ENCODE data around the gene MYEOV.

Gene MYEOV

DNA sequence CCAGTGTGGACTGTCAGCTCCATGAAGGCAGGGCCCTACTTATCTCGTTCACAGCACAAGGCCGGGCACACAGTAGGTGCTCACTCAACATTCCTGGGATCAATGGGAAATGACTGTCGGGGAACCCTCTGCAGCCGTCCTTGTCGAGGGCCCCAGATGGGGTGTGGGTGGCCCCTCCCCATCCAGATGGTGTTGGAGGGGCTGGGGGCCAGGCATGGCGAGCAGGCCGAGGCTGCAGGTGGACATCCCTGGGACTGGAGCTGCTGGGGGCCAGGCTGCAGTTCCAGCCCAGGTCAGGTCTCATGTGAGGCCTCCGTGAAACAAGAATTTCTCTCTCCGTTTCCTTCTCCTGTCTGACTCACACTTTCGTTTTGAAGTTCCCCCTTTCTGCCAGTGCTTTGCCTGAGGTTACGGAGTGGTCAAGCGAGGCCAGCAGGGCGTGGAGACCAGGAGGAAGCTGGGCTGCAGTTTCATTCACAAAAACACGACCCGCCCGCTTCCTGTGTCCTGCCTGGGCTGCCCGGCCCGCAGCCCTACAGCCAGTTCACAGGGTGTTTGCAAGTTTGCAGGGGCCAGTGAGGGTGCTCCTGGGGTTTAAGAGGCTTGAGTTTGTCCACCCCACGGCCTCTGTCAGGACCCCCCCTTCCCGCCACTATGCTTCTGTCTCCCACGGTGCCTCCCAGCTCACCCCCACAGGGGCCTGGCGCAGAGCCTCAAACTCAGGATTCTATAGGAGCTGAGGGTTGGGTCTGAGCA, 4.5 kb downstream of the MYEOV start:
- in situ Hi-C loops (cut with MboI; ENCODE audit: low pct_unique_long_range_greater_than_20kb, low sequenced_read_pairs) = loop anchor here (10.0 kb wide), 1 partner anchor 336 kb away; no protein-coding TSS in a partner anchor
- peak; percentile 66 for DNase-seq

DNA sequence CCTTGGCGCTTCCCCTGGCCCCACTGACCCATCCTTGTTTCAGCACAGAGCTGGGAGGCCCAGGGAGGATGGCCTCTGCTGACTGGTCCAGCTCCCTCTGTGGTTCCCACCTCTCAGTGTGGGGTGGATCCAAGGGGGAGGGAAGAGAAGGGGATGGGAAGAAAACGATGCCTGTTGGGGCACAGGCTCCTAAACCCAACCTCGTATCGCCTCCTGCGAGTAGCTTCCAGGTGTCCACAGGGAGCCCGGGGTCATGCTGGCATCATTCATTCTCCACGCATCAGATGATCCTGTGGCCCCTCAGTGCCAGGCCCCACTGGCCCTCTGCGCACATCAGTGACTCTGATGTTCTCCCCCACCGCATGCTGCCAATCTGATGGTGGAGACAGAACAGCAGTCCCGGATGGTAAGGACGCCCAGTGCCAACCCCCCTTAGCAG, 5.1 kb downstream of the MYEOV start:
- no peak for DNase-seq
- in situ Hi-C loops (cut with MboI; ENCODE audit: low pct_unique_long_range_greater_than_20kb, low sequenced_read_pairs) = loop anchor here (10.0 kb wide), 1 partner anchor 336 kb away; no protein-coding TSS in a partner anchor

DNA sequence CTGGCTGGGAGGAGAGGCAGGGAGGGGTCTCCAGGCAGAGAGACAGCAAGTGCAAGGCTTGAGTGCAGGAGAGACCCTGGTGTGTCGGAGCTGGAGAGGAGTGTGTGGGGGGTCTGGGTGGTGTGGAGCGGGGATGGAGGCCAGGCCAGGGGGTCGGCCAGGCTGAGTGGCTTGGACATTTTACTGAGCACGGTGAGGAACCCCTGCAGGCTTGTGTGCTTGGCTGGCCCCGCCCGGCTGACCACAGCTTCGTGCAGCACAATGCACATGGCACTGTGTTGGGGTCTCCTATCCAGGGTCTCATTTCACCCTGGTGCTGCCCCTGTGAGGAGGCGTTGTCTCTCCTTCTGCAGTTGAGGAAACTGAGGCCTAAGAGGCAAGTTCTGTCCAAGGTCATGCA, 5.6 kb downstream of the MYEOV start:
- in situ Hi-C loops (cut with MboI; ENCODE audit: low pct_unique_long_range_greater_than_20kb, low sequenced_read_pairs) = loop anchor here (10.0 kb wide), 1 partner anchor 335 kb away; no protein-coding TSS in a partner anchor

DNA sequence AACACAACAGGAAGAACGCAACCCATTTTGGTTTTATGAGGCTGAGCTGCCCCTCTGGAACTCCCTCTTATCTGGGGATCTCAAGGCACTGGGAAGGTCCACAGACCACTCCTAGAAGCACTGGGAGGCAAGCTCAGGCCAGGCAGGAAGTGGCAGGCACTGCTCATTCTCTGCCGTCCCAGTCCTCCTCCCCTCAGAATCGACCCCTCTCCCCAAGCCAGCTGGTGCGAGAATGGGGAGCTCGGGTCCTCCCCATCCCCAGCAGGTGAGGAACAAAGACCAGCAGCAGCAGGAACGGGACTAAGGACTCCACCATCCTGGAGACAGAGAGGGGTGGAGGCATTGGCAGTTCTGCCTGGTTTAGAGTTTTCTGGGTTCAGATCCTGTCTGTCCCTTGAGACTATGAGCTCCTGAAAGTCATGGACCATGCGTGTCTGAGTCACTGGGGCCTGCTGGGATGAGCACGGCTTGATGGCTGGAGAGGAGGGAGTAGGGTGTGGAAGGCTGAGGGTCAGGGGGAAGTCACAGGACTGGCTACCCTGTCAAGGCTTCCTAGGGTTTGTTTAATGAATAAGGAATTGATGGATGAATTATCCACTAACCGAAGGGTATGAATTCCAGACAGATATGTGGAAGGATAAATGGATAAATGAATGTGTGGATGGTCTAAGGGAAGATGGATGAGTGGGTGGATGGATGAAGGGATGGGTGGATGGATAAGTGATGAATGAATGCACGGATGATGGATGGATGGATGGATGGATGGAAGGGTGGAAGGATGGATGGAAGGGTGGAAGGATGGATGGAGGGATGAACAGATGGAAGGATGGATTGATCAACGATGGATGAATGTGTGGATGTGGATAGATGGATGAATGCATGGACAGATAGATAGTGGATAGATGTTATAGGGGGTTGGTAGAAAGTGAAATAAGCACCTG, 6.4 kb downstream of the MYEOV start:
- no peak for DNase-seq
- in situ Hi-C loops (cut with MboI; ENCODE audit: low pct_unique_long_range_greater_than_20kb, low sequenced_read_pairs) = no loop called here

More for the DNA sequence above, 5.6 kb downstream of the MYEOV start:
- no peak for DNase-seq

DNA sequence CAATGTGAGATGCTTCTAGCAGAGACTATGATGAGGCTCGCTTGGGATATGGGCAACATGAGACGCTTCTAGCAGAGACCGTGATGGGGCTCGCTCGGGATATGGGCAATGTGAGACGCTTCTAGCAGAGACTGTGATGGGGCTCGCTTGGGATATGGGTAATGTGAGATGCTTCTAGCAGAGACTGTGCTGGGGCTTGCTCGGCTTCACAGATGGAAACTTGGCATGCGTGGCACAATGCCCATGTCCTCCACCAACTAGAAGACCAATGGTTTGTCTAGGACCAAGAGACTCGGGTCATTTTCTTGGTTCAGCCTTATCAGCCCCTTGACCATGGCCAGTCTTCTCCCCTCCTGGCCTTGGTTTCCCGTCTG, 7.1 kb downstream of the MYEOV start:
- DNase-seq = no peak
- in situ Hi-C loops (cut with MboI; ENCODE audit: low pct_unique_long_range_greater_than_20kb, low sequenced_read_pairs) = no loop called here

DNA sequence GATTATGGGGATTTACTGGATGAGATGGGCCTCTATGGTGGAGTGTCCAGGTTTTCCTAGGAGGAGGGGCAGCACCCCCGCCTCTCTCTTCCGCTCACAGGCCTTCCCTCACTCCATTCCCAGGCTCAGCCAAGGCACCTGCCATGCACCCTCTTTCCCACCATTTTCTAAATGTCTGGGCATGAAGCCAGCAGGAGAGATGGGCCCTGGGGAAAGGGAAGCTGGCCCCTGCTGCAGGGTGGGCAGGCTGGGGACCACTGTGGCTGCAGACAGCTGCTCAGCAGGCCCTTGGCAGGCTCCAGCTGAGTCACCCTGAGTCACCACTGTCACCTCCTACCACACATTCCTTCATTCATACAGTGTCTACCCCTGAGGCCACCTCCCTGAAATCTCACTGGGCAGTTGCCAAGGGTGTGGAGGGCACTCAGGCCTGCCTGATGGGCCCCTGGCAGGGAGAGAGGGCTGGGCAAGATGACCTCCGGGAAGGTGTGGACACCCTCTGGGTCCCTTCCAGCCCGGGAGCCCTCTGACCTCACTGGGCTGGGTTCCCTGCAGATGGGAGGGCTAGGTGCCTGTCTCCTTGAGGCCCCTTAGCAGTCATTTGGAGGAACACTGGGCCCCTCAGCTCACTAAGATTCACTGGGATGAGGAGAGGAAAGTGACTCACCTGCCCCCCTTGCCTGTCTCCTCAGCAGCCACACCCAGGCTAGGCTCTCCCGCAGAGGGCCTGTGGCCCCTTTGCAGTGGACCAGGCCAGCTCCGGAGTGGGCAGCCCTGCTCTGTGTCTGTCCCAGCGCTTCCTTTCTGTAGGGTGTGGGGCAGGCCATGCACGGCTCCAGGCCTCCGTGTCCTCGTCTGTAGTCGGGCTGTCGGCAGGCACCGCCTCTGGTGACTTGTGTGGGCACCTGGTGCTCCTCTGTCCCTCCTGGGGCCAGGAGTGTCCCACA, 7.8 kb downstream of the MYEOV start:
- in situ Hi-C loops (cut with MboI; ENCODE audit: low pct_unique_long_range_greater_than_20kb, low sequenced_read_pairs) = no loop called here
- no peak for DNase-seq

DNA sequence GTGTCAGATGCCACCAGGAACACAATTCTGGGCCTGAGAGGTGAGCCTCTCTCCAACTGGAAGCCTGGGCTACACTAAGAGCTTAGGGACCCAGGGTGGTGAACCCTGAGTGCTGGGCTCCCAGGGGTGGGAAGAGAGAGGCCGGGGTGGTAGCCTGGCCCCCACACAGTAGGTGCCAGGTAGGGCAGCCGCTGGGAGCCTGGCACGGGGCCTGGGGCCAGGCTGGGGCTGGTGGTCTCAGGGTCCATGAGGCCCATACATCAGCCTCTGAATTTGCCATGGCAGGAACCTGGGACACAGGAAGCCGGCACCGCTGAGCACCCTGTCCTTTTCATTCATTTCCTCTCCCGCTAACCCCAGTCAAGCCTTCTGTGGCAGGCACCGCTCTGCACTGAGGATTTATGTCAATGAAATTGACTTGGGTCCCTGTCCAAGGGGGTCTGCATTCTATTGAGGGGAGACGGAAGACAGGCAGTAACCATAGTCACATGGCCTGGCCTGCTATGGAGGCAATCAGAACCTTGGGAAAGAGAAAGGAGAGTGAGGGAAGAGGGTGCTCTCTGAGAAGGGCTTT, 8.6 kb downstream of the MYEOV start:
- in situ Hi-C loops (cut with MboI; ENCODE audit: low pct_unique_long_range_greater_than_20kb, low sequenced_read_pairs) = no loop called here
- DNase-seq = no peak

DNA sequence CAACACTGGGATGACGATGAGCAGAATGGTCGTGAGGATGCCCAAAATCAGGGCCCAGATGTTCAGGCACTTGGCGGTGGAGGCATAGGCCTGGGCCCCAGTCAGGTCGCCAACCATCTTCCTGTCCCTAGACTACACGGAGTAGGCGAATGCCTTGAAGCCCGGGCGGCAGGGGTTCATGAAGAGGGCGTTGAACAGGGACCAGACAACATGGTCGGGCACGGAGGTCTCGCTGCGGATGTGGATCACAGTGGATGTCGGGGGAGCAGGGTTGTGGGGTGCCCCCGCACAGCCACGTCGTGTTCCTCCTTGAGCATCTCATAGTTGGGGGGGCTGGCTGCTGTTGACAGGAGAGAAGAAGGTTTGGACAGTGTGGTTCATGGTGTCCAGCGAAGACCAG, 9.5 kb downstream of the MYEOV start:
- DNase-seq = no peak
- in situ Hi-C loops (cut with MboI; ENCODE audit: low pct_unique_long_range_greater_than_20kb, low sequenced_read_pairs) = no loop called here

DNA sequence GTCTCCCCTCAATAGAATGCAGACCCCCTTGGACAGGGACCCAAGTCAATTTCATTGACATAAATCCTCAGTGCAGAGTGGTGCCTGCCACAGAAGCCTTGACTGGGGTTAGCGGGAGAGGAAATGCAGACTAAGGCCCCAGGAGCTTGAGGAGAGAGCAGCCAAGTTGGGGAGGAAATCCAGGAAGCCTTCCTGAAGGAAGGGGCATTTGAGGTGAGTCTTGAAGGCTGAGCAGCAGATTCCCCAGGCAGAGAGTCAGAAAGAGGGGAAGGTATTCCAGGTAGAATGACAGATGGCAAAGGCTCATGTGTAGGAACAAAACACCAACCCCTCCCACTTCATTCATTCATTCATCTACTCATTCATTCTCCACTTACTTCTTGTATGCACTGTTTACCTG, 10.3 kb downstream of the MYEOV start:
- in situ Hi-C loops (cut with MboI; ENCODE audit: low pct_unique_long_range_greater_than_20kb, low sequenced_read_pairs) = no loop called here
- DNase-seq = no peak

DNA sequence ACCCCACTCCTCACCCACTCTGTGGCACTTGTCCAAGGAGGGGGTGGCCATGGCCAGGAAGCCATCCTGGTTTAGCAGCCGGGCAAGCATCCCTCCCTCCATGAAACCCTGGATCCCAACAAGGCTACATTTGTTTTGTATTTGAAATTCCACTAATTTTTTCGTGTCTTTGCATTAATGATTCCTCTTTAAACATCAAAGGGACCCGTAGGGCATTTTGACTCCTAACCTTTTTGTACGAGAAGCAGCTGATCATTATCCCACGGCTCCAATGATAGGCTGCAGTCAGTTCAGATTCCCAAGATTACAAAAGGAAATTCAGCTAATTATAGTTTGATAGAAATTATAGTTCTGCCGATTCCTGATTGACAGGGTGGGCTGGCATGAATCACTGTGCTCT, 10.7 kb downstream of the MYEOV start:
- no peak for DNase-seq
- in situ Hi-C loops (cut with MboI; ENCODE audit: low pct_unique_long_range_greater_than_20kb, low sequenced_read_pairs) = no loop called here

DNA sequence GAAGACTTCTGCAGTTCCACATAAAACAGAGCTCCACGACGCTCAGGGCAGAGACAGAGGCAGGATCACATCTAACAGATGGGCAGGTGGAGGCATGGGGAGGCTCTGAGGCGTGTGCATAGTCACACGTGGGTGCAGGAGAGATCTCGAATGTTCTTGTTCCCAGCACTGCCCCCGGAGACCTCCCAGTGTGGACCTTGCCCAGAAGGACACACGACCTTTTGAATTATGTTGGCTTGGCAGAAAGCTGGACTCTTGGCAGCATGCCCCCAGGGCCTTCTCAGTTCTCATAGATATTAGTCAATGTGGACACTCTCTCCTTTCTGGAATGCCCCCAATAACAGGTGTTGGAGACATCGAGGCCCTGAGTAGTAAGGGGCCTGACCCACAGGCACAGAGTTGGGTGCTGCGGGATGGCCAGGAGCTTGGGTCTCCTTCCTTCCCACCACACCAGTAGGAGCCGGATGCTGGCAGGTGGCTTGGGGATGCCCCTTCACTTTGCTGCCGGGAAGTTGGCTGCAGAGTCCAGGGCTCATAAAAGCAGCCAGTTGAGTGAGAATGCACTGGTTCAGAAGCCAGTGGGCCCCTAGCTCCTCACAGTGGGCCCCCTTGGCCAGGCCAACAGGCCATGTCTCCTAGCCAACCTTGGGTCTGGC, 12.1 kb downstream of the MYEOV start:
- DNase-seq = no peak
- in situ Hi-C loops (cut with MboI; ENCODE audit: low pct_unique_long_range_greater_than_20kb, low sequenced_read_pairs) = no loop called here

DNA sequence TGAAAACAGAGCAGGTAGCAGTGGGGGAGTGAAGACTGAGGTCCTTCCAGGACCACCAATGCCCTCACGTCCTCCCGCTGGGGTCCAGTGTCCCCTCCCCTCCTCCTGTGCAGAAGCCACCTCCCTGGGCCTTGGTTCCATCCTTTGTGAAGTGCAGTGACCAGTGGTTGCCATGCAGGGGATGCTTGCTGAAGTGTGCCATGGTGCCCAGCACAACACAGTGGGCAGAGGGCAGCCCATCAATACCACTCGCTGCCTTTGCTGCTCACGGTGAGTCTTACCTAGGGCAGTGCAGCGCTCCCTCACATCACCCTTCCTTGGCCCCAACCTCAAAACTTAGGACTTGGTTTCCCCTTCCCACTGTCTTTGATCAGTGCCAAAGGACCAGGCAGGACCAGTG, 12.9 kb downstream of the MYEOV start:
- in situ Hi-C loops (cut with MboI; ENCODE audit: low pct_unique_long_range_greater_than_20kb, low sequenced_read_pairs) = no loop called here

DNA sequence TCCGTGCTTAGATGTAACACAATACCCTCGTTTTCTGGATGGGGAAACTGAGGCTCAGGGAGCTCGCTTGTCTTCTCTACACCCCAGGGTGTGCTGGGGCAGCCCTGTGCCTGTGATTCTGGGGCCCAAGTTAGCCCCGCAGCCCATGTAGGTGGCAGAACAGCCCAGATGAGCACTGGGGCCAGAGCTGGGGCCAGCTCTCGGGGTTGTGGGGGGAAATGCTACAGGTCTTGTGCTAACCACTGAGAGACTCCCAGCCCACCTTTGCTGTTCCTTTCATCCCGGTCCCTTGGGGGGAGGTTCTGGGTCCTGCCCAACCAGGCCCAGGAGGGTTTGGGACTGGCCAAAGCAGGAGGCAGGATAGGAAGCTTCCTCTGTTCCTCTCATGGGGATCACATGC, 13.5 kb downstream of the MYEOV start:
- in situ Hi-C loops (cut with MboI; ENCODE audit: low pct_unique_long_range_greater_than_20kb, low sequenced_read_pairs) = no loop called here

More for the DNA sequence above, 12.9 kb downstream of the MYEOV start:
- no peak for DNase-seq

DNA sequence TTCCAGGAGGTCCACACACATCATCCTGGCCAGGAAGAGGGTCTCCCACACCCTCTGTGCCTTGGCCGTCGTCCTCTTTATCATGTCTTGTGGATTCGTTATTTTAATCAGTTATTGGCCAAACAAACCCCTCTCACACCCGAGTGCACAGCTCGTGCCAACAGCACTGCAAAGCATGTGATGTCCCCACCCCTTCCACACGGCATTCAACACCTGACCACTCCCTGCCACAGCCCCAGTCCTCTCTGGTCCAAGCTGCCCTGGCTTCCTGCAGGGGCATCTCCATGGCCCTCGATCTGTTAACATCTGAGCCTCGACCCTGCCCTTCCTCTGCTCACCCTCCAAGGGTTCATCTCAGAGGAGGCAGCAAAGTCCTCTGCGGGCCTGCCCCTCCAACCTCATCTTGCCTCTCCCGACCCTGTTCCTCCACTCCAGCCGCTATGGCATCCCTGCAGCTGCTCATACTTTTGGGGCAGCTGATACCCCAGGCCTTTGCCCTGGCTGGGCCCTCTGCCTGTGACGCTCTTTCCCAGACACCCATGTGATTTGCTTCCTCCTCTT, 14.0 kb downstream of the MYEOV start:
- in situ Hi-C loops (cut with MboI; ENCODE audit: low pct_unique_long_range_greater_than_20kb, low sequenced_read_pairs) = no loop called here
- DNase-seq = no peak

More for the DNA sequence above, 13.5 kb downstream of the MYEOV start:
- DNase-seq = no peak

DNA sequence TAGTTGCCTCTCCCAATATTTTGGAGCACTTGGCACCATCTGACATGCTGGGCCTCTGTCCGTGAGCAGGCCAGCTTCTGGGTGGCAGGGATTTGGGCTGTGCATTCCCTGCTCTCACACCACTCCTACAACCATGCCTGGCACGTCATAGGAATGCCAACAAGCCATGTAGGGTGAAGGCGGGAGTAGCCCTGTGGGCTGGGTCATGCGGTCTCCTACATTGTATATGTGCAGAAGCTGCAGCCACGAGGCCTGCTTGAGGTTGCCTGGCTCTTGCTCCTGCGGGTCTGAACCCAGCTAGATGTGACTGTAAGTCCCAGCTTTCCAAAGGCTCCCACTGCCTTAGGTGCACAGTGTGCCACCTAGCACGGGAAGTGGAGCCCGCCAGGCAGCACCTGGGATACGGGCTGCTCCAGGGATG, 14.5 kb downstream of the MYEOV start:
- DNase-seq = no peak
- in situ Hi-C loops (cut with MboI; ENCODE audit: low pct_unique_long_range_greater_than_20kb, low sequenced_read_pairs) = no loop called here

DNA sequence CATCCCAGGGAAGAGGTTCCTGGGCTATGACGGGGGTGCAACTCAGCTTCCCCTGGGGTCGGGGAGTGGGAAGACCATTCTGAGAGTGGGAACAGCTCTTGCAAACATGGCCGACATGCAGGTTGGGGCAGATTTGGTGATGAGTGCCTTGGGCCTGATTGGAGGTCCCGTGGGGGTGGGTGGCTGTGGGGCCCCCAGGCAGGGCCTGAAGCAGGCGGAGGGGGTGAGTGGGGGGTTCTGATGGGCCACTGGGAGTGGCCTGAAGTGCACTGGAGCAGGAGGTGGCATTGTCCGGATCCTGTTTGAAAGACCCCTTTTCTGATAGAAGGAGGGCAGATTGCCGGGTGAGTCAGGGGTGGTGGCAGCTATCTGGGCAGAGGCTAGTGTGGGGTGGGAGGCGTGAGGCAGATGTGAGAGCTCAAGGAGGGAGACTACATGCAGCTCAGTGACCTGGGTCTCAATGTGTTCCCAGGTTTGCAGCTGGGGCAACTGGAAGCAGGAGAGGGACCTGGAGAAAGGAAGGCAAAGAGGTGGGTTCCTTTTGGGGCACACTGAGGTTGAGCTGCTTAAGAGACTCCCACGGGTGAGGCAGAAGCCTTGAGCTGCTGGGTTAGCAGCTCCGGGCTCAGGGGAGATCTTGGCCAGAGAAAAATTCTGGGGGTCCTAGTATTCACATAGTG, 15.1 kb downstream of the MYEOV start:
- in situ Hi-C loops (cut with MboI; ENCODE audit: low pct_unique_long_range_greater_than_20kb, low sequenced_read_pairs) = no loop called here
- no peak for DNase-seq

DNA sequence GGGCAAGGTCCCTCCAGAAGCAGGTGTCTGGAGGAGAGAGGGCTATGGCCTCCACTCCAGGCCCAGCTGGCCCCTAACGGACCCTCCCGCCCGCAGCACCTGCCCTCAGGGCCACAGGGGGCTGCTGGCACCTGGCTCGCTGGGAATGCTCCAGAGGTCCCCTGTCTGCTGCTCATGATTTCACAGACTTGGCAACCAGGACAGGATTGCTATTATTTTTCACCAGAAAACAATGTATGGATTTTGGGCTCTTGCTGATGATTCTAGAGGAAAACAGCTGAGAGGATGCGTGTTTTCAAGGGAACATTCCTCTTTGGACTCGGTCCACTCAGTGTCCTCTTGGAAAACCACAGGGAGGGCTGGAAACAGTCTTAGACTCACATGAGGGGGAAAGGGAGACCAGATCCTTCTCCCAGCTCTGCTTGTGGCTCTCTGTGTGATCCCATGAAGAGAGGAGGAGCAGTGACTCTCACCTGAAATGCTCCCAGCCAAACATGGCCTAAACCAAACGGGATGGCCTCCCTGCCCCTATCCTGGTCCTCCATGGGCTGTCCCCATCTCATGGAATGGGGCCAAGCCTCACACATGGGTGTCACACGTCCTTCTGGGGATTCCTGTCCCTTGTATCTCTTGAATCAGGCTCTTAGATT, 15.8 kb downstream of the MYEOV start:
- in situ Hi-C loops (cut with MboI; ENCODE audit: low pct_unique_long_range_greater_than_20kb, low sequenced_read_pairs) = no loop called here
- DNase-seq = no peak
